ENCODE measurements around the gene TIMP3. TPM values are rescaled to one million over a fixed set of nuclear protein-coding genes. Genes with fewer than 3 reads are reported as not detected.

The TIMP3 gene
- polyA plus RNA-seq, 3 donors, result not detected

GRCh38 chr22:32771756-32772155 is 29.7 kb upstream of the TIMP3 start:
- H2AFZ ChIP-seq (ENCODE audit: insufficient read depth, low read depth, low read length, poor library complexity, severe bottlenecking), result no peak overlapping the region
- Mint-ChIP-seq H3K27me3 (ENCODE audit: low read depth in 3 of 3) (peaks cover 0 to 4% (median 4%) of the 10 kb centered on the region in 3 donors), H3K4me1 (peaks cover 8% of the 10 kb centered on the region), H3K36me3 (no peaks in the 10 kb centered on the region), H3K4me3 (no peak overlapping the region), H3K27ac (no peak overlapping the region), H3K9me3 (peaks cover 0 to 9% (median 1%) of the 10 kb centered on the region in 7 donors)
- H3K4me1 ChIP-seq (ENCODE audit: control insufficient read depth in 1 of 2, insufficient read depth in 2 of 2, low read length in 2 of 2), result peaks cover 0 to 3% of the 10 kb centered on the region in 2 donors
- no peak overlapping the region for H3K9ac ChIP-seq (ENCODE audit: insufficient read depth, low read length, poor library complexity, severe bottlenecking)
- no peaks in the 10 kb centered on the region for H4K20me1 ChIP-seq (ENCODE audit: insufficient read depth, low read length)
- no peaks in the 10 kb centered on the region for H3K79me2 ChIP-seq (ENCODE audit: insufficient read depth, low read length)
- no peaks in the 10 kb centered on the region for H3K9me3 ChIP-seq (replicated peaks in 1 of 2; ENCODE audit: control insufficient read depth in 1 of 2, insufficient read depth in 1 of 2, low read length in 2 of 2)
- intact Hi-C loops (cut with micrococcal nuclease), result no loop called here
- no peak overlapping the region for H3K4me3 ChIP-seq (replicated peaks in 1 of 3; ENCODE audit: low read depth in 2 of 3, low read length in 3 of 3)
- WGBS (ENCODE audit: insufficient coverage), result 74% methylated on average over 3 of the region's 4 CpGs
- H3K27me3 ChIP-seq (ENCODE audit: control insufficient read depth in 2 of 2, insufficient read depth in 2 of 2, low read length in 2 of 2), result no peaks in the 10 kb centered on the region
- no peak for DNase-seq
- H3K36me3 ChIP-seq (replicated peaks in 1 of 2; ENCODE audit: control insufficient read depth in 1 of 2, insufficient read depth in 2 of 2, low read length in 2 of 2), result no peaks in the 10 kb centered on the region
- no peak overlapping the region for H3K4me2 ChIP-seq (replicated peaks; ENCODE audit: extremely low read depth, low read length, poor library complexity, severe bottlenecking)
- no peak overlapping the region for H3K27ac ChIP-seq (ENCODE audit: low read depth in 1 of 2, low read length in 2 of 2)
- TF ChIP-seq CTCF (IDR thresholded peaks at IDR 0.05), result no peak

- H3K4me1 Mint-ChIP-seq, result peaks cover 10% of the 10 kb centered on the region
- peaks cover 0 to 9% (median under 1%) of the 10 kb centered on the region in 7 donors for H3K9me3 Mint-ChIP-seq
- H3K4me3 Mint-ChIP-seq, result peak overlapping the region in 1 of 2 donors; percentile 31
- Histone ChIP-seq H3K79me2 (ENCODE audit: insufficient read depth, low read length) (no peaks in the 10 kb centered on the region), H4K20me1 (ENCODE audit: insufficient read depth, low read length) (no peaks in the 10 kb centered on the region), H3K27ac (ENCODE audit: low read depth in 1 of 2, low read length in 2 of 2) (no peak overlapping the region), H3K4me2 (replicated peaks; ENCODE audit: extremely low read depth, low read length, poor library complexity, severe bottlenecking) (no peak overlapping the region), H3K4me1 (ENCODE audit: control insufficient read depth in 1 of 2, insufficient read depth in 2 of 2, low read length in 2 of 2) (peaks cover 0 to 4% of the 10 kb centered on the region in 2 donors), H2AFZ (ENCODE audit: insufficient read depth, low read depth, low read length, poor library complexity, severe bottlenecking) (no peak overlapping the region), H3K9me3 (replicated peaks in 1 of 2; ENCODE audit: control insufficient read depth in 1 of 2, insufficient read depth in 1 of 2, low read length in 2 of 2) (no peaks in the 10 kb centered on the region), H3K9ac (ENCODE audit: insufficient read depth, low read length, poor library complexity, severe bottlenecking) (no peak overlapping the region), H3K4me3 (replicated peaks in 1 of 3; ENCODE audit: low read depth in 2 of 3, low read length in 3 of 3) (no peak overlapping the region), H3K36me3 (replicated peaks in 1 of 2; ENCODE audit: control insufficient read depth in 1 of 2, insufficient read depth in 2 of 2, low read length in 2 of 2) (no peaks in the 10 kb centered on the region), H3K27me3 (ENCODE audit: control insufficient read depth in 2 of 2, insufficient read depth in 2 of 2, low read length in 2 of 2) (no peaks in the 10 kb centered on the region)
- DNase-seq, result no peak
- WGBS (ENCODE audit: insufficient coverage), result 79% methylated on average over 5 of the region's 6 CpGs
- peaks cover 3 to 8% (median 4%) of the 10 kb centered on the region in 3 donors for H3K27me3 Mint-ChIP-seq (ENCODE audit: low read depth in 3 of 3)
- H3K36me3 Mint-ChIP-seq, result no peaks in the 10 kb centered on the region
- intact Hi-C loops (cut with micrococcal nuclease), result no loop called here
- no peak overlapping the region for H3K27ac Mint-ChIP-seq
- no peak for TF ChIP-seq CTCF (IDR thresholded peaks at IDR 0.05)
These were observed 25.5 kb upstream of the TIMP3 start for GRCh38 chr22:32775957-32776356.
